Glomerular visceral epithelial cell (primary cell): ENCODE data around the gene CA14.
"Not testable (repeated sequence)": the region's sequence is repeated elsewhere in the genome, so short reads cannot be mapped to it uniquely, and the experiment has no call there.

Experiments
- DNase-seq: peaks from one replicate; pipeline ENCODE4 v3.0.0-alpha.2; 2016; ENCODE audit errors: extremely low spot score

Gene CA14

DNA sequence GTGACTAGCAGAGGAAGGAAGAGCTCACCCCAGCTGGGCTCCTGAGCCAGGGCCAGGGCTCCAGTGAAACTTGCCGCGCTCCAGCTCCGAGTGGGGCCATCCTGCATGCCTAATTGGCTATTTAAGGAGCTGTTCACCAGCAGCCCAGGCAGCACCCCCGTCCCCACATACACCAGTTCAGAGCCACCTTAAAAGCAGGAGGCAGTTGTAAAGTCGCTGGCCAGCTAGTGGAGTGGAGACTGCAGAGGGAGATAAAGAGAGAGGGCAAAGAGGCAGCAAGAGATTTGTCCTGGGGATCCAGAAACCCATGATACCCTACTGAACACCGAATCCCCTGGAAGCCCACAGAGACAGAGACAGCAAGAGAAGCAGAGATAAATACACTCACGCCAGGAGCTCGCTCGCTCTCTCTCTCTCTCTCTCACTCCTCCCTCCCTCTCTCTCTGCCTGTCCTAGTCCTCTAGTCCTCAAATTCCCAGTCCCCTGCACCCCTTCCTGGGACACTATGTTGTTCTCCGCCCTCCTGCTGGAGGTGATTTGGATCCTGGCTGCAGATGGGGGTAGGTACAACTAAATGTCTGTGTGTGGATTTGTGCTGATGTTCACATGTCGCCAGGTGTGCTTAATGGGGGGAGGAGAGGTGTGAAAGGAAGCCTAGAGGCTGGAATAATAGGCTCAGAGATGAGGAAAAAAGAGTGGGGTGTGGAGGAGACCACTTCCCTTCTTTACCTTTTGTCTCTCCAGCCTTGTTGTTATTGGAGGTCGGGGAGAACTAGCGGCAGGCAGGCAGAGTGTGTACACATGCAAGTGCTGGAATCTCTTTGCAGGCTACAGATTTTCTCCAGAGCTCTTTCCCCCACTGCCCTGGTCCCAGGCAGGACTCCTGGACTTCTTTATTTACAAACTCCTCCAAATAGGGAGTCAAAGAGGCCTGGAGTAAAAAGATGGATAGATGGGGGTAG lies at the start of gene CA14:
TSS of gene CA14 (plus strand) at position 151 of the 962 bp plus-strand sequence. CDS start at position 506, 355 bp downstream.
- DNase-seq, result no peak

DNA sequence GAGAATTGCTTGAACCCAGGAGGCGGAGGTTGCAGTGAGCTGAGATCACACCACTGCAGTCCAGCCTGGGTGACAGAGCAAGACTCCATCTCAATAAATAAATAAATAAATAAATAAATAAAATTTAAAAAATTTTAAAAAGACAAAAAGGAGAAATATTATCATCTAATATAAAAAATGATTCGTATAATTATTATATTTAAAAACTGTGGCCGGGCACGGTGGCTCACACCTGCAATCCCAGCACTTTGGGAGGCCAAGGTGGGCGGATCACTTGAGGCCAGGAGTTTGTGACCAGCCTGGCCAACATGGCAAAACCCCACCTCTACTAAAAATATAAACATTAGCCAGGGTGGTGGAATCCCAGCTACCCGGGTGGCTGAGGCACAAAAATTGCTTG lies 49.1 kb upstream of the CA14 start:
- not testable (repeated sequence) for DNase-seq

GRCh38 chr1:150210091-150210490 lies 47.5 kb upstream of the CA14 start:
- DNase-seq, result no peak

DNA sequence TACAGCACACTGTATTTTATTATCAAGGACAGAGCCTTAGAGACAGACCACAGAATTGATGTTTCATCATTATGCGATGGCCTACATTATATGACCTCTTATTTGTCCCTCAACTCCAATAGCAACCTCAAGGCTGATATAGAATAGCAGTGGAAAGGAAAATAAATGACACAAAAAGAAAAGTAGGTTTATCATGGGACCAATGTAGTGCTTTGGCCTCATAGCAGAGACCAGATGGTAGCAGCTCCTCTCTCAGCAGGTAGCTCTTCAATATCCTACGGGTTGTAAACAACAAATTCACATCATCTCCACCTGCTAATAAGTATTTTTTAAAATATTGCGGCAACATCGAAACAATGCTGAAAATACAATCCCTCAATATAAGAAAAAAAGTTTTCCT lies 46.9 kb upstream of the CA14 start:
- DNase-seq, result no peak

- DNase-seq, result no peak
These were observed 45.5 kb upstream of the CA14 start for GRCh38 chr1:150212070-150212469.

GRCh38 chr1:150213170-150214098 lies 44.1 kb upstream of the CA14 start:
- no peak for DNase-seq

GRCh38 chr1:150214099-150214756 lies 43.3 kb upstream of the CA14 start:
- DNase-seq, result not testable (repeated sequence)

GRCh38 chr1:150215855-150216254 lies 41.7 kb upstream of the CA14 start:
- DNase-seq, result not testable (repeated sequence)

DNA sequence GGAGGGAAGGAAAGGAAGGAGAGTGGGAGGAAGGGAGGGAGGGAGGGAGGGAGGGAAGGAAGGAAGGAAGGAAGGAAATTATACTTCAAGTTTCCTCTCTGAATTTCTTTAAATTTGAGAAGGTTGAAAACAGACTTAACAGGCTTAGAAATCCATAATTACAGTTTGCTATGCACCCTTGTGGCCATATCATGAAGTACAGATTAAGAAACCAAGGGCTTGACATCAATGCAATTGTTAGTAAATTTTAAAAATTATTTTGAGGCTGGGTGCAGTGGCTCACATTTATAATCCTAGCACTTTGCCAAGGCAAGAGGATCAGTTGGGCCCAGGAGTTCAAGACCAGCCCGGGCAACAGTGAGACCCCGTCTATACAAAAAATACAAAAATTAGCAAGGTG lies 36.0 kb upstream of the CA14 start:
- peak; percentile 22 for DNase-seq

- no peak for DNase-seq
These were observed 32.6 kb upstream of the CA14 start for GRCh38 chr1:150224983-150225382.

- no peak for DNase-seq
These were observed 32.0 kb upstream of the CA14 start for GRCh38 chr1:150225546-150225945.

- DNase-seq, result no peak
These were observed 31.1 kb upstream of the CA14 start for GRCh38 chr1:150226486-150226885.

DNA sequence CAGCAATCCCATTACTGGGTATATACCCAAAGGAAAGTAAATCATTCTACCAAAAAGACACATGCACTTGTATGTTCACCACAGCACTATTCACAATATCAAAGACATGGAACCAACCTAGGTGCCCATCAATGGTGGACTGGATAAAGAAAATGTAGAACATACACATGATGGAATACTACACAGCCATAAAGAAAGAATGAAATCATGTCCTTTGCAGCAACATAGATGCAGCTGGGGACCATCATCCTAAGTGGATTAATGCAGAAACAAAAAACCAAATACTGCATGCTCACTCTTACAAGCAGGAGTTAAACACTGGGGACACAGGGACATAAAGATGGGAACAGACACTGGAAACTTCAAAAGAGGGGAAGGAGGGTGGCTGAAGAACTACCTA lies 30.3 kb upstream of the CA14 start:
- DNase-seq, result no peak

DNA sequence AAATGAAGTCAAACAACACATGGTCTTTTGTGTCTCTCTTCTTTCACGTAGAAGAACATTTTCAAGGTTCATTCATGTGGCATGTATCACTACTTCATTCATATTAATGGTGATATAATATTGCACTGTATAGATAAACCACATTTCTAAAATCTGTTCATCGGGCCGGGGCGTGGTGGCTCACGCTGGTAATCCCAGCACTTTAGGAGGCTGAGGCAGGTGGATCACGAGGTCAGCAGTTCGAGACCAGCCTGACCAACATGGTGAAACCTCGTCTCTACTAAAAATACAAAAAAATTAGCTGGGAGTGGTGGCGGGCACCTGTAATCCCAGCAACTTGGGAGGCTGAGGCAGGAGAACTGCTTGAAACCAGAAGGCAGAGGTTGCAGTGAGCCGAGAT lies 29.3 kb upstream of the CA14 start:
- not testable (repeated sequence) for DNase-seq

DNA sequence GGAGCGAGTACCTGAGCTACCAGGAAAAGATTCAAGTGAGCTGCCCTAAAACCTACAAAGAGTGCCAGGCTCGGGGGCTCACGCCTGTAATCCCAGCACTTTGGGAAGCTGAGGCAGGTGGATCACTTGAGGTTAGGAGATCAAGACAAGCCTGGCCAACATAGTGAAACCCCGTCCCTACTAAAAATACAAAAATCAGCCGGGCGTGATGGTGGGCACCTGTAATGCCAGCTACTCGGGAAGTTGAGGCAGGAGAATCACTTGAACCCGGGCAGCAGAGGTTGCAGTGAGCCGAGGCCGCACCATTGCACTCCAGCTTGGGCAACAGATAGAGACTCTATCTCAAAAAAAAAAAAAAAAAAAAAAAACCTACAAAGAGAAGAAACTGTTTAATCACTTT lies 24.7 kb upstream of the CA14 start:
- not testable (repeated sequence) for DNase-seq

- peak; percentile 9 for DNase-seq
These were observed 23.9 kb upstream of the CA14 start for GRCh38 chr1:150233359-150234308.

- DNase-seq, result no peak
These were observed 23.3 kb upstream of the CA14 start for GRCh38 chr1:150234309-150234565.

DNA sequence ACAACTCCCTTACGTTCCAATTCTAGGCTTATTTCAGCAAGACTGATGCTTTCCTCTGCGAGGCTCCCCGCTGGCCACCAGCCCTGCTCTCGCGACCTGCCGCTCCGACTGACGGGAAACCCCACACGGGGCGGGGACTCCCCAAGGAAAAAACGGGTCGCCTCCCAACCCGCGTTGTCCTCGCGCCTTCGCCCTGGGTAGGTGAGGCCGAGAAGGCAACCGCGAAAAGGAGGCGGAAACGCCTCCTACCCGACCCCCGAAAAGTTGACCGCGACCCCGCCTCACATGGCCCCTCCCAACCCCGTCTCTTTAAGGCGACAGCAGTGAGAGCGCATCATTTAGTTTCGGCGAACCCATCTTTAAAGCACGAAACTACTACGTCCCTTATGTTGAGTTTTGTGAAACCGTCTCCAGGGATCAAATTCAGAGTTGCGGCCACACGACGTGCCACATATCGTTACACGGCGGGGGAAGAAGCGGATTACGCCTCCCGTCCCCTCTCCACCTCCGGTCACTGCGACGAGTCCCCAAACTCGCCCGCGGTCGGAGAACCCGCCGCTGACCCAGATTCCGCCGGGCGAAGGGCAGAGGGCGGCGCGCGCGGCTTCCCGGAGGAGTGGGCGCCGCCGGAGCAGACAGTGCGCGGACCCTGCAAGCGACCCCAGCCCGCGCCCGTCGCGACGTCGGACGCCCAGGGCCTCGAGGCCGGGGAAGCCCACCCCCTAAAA lies 22.8 kb upstream of the CA14 start:
- peak; percentile 83 for DNase-seq

- DNase-seq, result peak; percentile 9
These were observed 22.2 kb upstream of the CA14 start for GRCh38 chr1:150235294-150235851.
